Stimulated activated CD8-positive, alpha-beta memory T cell treated with anti-CD3 and anti-CD28 coated beads, Interleukin-7, amount 100 ng/mL, for 24 hours (primary cell): ENCODE results near the gene IMPACT.

ENCODE experiments used
- DNase-seq: peaks from one replicate; pipeline ENCODE4 v3.0.0-alpha.2; 2020; ENCODE audit warnings: low read depth

IMPACT gene

DNA sequence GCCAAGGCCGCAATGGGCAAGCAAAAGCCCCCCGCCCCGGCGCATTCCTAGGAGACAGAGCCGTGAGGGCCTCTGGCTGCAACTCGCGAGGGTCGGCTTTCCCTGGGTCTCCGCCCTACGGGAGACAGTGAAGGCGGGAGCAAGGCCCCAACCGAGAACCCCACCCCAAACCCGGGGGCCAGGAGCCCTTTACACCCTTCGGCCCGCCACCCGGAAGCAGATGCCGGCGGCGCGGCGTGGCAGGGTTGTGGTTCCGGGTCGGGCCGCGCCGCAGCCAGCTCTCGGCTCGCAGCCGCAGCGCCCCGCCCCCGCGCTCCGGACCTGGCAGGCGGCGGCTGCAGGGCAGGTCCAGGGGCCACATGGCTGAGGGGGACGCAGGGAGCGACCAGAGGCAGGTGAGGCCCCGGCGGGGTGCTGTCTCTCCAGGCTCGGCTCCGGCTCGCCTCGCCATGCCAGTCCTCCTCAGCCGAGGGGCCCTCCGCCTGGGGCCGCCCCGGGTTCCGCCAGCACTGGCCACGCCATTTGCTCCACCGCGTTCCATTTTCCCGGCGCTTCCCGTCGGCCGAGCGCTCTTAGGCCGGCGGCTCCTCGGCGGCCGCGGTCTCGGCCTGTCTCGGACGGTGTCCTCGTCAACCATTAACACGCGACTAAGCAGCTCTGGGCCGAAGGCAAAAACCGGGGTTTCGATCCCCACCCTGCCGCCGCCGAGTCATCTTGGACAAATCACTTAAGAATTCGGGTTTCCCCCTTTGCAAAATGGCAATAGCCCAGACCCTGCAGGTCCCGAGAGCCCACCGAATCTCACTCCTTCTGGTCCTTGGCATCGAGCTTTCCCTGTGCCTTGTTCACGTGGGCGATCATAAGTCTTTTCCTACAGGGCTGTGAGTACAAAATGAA lies at the start of gene IMPACT:
Gene IMPACT, plus strand, starts transcription at position 273 of the 897 bp plus-strand sequence. Its CDS starts 87 bp downstream, at position 360.
- peak; percentile 51 for DNase-seq

DNA sequence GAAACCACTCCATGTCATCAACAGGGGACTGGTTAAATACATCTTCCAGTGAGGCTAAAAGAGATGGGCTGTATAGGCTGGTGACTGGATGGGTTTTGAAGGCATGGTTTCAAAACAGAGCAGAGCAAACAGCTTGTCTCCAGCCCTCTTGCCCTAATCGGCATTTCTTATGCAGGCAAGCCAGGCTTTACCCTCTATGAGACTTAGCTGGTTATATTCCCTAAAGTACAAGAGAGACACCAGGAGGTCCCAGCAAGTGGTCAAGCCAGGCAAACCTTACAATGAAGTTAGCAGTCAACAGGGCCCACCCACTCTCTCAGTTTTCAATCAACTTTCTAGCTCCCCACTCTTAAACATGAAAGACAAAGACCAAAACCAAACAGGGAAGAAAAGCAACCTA lies 47.9 kb upstream of the IMPACT start:
- DNase-seq, result no peak

GRCh38 chr18:24380163-24380747 lies 46.2 kb upstream of the IMPACT start:
- DNase-seq, result no peak

DNA sequence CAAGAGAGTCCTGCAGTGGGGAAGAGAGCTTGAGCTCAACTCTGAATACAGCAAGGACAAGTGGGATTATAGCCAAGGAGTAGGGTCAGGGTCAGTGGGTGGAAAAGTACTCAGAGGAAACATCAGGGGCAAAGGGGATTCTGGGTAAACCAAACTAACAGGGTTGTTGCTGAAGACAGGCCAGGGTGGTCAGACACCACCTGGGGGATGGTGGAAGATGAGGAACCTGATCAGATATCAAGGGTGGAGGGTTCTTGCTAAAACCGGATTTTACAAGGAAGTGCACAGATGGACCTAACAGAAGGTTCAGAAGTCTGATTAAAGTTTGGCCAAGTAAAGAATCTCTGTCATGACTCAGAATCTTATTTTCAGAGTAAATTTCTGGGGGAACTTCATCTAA lies 45.3 kb upstream of the IMPACT start:
- DNase-seq, result no peak

DNA sequence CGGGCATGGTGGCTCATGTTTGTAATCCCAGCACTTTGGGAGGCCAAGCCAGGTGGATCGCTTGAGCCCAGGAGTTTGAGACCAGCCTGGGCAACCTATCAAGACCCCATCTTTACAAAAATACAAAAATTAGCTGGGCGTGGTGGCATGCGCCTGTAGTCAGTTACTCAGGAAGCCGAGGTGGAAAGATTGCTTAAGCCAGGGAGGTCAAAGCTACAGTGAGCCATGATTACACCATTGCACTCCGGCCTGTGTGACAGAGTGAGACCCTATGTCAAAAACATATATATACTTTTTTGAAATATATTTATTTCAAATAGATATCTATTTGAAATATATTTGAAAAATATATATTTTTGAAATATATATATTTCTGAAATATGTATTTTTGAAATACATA lies 39.8 kb upstream of the IMPACT start:
- DNase-seq, result no peak

DNA sequence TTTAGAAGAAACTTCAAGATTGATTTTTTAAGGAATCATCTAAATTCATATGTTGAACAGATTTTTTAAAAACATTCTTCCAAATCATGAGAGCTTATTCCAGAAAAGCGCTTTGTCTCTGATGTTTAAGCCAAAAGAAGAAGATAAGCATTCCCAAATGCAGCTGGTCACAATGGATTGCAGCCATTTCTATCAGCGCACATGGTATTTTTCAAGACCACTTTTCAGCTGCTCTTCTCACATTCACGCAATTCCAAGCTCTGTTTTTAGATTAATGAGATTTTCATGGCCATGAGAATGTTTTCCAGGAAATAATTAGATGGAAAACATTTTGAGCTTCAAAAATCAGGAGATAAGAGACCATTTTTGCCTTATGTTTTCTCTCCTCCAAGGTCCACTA lies 37.5 kb upstream of the IMPACT start:
- no peak for DNase-seq

- DNase-seq, result no peak
Observed at GRCh38 chr18:24395049-24395795, 31.2 kb upstream of the IMPACT start.

DNA sequence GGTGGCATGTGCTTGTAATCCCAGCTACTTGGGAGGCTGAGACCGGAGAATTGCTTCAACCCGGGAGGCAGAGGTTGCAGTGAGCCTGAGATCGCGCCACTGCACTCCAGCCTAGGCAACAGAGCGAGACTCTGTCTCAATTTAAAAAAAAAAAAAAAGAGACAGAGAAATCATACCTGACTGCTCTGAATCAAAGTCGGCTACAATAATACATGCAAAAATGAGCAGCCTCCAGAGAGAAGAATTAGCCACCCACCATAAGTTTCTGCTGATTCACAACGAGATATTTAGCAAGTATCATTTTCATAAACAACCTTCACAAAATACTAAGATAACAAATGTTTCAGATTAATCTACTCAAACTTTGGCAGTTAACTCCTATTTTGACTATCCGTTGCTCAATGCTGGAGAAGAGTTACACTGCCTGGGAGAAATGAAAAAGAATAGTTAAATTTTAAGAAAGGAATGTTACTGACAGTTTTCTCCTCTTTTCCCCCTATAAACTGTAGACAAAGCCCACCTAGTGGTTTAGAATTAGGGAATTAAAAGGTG lies 30.3 kb upstream of the IMPACT start:
- DNase-seq, result no peak

GRCh38 chr18:24397131-24397693 lies 29.3 kb upstream of the IMPACT start:
- DNase-seq, result peak; percentile 3

DNA sequence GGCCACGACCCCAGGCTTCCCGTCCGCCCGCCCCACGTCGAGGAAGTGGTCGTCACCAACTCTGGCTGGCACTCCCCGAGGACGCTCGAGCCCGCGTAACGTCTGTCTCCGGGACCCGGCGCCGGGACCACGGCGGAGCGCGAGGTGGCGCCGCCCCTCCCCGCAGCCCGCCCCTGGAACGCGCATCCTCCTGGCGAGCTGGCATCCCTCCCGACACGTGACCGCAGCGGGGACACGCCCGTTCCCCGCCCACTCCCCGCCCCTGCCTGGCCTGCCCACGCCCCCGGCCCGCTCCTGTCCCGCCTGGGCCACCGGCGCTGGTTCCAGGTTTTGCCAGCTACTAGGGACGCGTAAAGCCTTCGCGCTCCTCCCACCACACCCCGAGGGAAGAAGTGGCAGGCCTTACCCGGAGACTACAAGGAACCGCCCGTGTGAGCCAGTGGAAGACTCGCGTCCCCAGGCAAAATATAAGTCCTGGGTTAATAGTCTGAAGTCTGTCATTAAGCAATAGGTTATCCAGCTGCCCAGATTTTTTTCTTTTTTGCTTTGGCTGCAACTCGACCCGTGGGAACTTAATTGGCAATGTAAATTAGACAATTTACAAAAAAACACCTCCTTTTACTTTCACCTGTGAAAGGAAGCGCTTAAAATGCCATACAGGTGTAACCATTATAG lies 28.6 kb upstream of the IMPACT start, which contains the start of gene OSBPL1A:
Gene OSBPL1A, minus strand, starts transcription at position 131 of the 675 bp plus-strand sequence. CDS start 20,291 bp downstream, outside the sequence.
- peak; percentile 62 for DNase-seq

- DNase-seq, result no peak
Observed at GRCh38 chr18:24398540-24398939, 27.9 kb upstream of the IMPACT start.

GRCh38 chr18:24400587-24400986 lies 25.9 kb upstream of the IMPACT start:
- no peak for DNase-seq

GRCh38 chr18:24402209-24402785 lies 24.2 kb upstream of the IMPACT start:
- no peak for DNase-seq

GRCh38 chr18:24403076-24403475 lies 23.4 kb upstream of the IMPACT start:
- DNase-seq, result no peak

DNA sequence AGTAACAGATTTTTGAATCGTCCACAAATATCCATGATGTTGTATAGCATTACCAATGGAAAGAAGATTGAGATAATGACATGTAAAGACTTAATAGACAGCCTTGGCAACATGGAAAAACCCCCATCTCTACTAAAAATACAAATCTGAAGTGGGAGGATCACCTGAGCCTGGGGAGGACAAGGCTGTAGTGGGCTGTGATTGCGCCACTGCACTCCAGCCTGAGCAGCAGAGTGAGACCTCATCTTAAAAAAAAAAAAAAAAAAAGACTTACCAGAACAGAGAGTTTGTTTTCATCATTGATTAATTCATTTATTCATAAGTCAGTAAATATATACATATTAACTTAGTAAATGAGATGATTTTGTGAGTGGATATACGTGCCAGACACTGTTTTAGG lies 21.9 kb upstream of the IMPACT start:
- DNase-seq, result no peak

GRCh38 chr18:24408496-24408895 lies 18.0 kb upstream of the IMPACT start:
- DNase-seq, result no peak

DNA sequence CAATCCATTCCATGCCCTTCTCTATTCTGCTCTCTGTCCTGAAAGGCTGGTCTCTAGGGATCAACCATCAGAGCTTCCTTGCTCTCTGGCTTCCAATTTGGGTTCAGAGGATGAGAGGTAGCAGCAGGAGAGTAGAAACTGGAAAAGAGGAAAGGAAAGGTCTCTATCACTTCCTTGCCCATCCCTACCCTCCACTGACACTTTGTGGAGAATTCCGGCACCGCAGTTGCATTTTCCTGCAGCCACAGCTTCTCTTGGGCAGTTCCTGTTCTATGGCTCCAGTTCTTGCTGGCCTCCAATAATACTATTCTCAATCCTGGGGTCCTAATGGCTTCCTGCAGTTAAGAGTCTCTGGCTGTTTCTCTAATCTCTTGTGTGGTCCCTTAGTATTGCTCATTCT lies 13.3 kb upstream of the IMPACT start:
- no peak for DNase-seq

DNA sequence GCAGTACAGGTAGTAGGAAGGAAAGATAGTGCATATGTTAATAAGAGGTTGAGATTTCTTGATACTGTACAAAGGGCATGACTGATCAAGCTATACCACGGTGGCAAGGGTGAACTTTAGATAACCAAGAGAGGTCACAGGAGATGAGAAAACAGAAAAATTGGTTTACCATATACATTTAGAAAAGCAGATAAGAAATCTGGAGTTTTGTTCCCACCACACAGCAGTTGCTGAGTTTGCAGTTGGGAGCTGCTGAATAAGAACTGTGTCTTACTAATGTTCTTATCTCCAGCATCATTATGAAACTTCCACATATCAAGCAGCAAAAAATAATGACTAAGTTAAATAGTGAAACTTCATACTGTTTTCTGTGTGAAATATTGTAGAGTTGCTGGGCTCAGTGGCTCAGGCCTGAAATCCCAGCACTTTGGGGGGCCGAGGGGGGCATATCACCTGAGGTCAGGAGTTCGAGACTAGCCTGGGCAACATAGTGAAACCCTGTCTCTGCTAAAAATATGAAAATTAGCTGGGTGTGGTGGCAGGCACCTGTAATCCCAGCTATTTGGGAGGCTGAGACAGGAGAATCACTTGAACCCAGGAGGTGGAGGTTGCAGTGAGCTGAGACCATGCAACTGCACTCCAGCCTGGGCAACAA lies 12.0 kb upstream of the IMPACT start:
- DNase-seq, result no peak

DNA sequence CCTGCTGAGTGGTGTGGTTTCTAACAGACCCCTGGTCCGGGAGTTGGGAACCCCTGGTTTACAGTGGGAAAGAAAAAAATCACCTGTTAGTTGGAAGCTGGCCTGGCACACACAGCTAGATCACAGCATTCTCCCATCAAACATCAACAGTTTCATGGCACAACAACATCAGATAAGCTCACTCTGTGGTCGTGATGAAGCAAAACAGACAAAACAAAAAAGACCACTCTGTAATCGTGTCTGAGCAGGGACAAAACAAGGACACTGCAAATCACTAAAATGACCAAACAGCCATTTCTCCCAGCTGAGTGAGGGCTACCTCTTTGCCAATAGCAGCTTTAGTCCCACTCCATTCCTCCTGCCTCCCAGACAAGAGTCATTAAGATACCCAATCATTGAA lies 9.0 kb upstream of the IMPACT start:
- DNase-seq, result no peak

DNA sequence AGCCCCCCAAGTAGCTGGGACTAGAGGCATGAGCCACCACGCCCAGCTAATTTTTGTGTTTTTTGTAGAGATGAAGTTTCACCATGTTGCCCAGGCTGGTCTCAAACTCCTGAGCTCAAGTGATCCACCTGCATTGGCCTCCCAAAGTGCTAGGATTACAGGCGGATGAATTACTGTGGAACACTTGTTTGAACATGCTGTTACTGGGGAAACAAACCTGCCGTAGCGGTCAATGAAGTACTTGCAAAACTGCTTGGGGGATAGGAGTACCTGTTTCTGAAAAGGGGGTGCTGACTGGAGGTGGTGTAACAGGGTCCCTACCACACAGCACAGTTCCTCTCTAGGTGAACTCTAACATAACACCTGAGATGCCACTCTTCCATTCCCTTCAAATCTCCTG lies 5.9 kb upstream of the IMPACT start:
- DNase-seq, result no peak

GRCh38 chr18:24421831-24422230 lies 4.6 kb upstream of the IMPACT start:
- DNase-seq, result no peak
